ENCODE measurements around the gene DPP6.
"Not testable (repeated sequence)": the region's sequence is repeated elsewhere in the genome, so short reads cannot be mapped to it uniquely, and the experiment has no call there.

- TF ChIP-seq CTCF (optimal IDR thresholded peaks at IDR 0.05 in 1 of 3, IDR thresholded peaks at IDR 0.05 in 1 of 3, conservative IDR thresholded peaks at IDR 0.05 in 1 of 3; ENCODE audit: extremely low read depth in 1 of 3, insufficient read depth in 2 of 3, low read length in 3 of 3); EZH2 (IDR thresholded peaks at IDR 0.05; ENCODE audit: low read length): not testable (repeated sequence)
These were observed 24.4 kb upstream of the DPP6 start for GRCh38 chr7:154027805-154028204.

Measured in keratinocyte (primary cell).